ENCODE data around the gene RFTN2. TPM values are rescaled to one million over a fixed set of nuclear protein-coding genes. Genes with fewer than 3 reads are reported as not detected.

RFTN2 gene
- total RNA-seq, 2 experiments from 2014 or later, result 0.08 to 0.88 TPM

DNA sequence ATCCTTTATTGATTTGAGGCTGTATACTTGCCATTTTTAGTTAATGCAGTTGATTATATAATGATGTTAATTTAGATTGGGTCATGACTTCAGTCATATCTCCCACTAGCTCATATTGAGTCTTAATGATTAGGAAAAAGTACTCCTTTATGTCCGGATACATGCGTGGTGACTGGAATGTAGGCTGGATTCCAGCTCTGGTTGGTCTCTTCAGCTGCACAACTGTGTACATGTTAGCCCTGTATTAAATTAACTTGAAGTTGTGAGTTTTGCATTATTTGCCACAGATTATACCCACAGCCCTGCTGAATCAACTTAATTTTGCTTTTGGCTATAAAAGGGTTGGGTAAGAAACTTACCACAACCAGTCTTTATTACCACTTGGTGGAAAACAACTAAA is 137.0 kb downstream of the RFTN2 start:
- Mint-ChIP-seq H3K36me3 (peaks cover 58% of the 10 kb centered on the region), H3K9me3 (no peaks in the 10 kb centered on the region), H3K27ac (no peak overlapping the region), H3K27me3 (no peaks in the 10 kb centered on the region), H3K4me3 (no peak overlapping the region), H3K4me1 (peaks cover 16% of the 10 kb centered on the region)
- DNase-seq (no peak), ATAC-seq (ENCODE audit: low read depth) (no peak)
- POLR2A ChIA-PET, result no interaction called here

Other genes starting within 250 kb of the RFTN2 start
- gene SF3B1, start 240.6 kb downstream of the RFTN2 start, total RNA-seq, result 100 to 1,000 TPM; 388 to 392 TPM
- gene COQ10B, start 222.0 kb downstream of the RFTN2 start, total RNA-seq, result 10 to 100 TPM; 24.8 to 25.2 TPM
- 100 to 1,000 TPM; 190 to 195 TPM for gene HSPD1, start 175.7 kb downstream of the RFTN2 start, total RNA-seq
- 10 to 100 TPM; 92.1 to 94.3 TPM for gene HSPE1, start 175.2 kb downstream of the RFTN2 start, total RNA-seq
- gene MOB4, start 159.5 kb downstream of the RFTN2 start, total RNA-seq, result 10 to 100 TPM; 17.2 to 18.1 TPM
- 10 to 100 TPM; 13.7 to 16.0 TPM for gene MARS2, start 29.8 kb upstream of the RFTN2 start, total RNA-seq
- not detected for gene BOLL, start 109.7 kb upstream of the RFTN2 start, total RNA-seq
- gene PLCL1, start 129.0 kb upstream of the RFTN2 start, total RNA-seq, result 1 to 10 TPM; 1.2 to 1.3 TPM